K562 (cell line): ENCODE data around the gene PRDM8. TPM values are rescaled to one million over a fixed set of nuclear protein-coding genes. Genes with fewer than 3 reads are reported as not detected.
A peak's percentile ranks its signal among the peaks of the same experiment; 100 is the strongest.

ENCODE experiments used
- ATAC-seq: fragments of 200-7000 bp; cut with Tn5 transposase; 3 replicates; pipeline ENCODE4 v1.9.1; 2020; ENCODE audit warnings: moderate library complexity
- BruUV-seq: library from RNA; stranded (reverse); fragments of 400-500 nt; replicated peaks from 2 replicates; lab custom pipeline; 2021; lab: Mats Ljungman, UMichigan
- CTCF ChIA-PET: fragments of 300-600 bp; formaldehyde crosslinking; extraction: SDS; loops from one replicate; lab custom pipeline; 2021; ENCODE audit warnings: low intra/inter-chr PET ratio; lab: Yijun Ruan, JAX
- POLR2A ChIA-PET: fragments of 300-600, 350-650 bp; sonication (Branson Sonifier 250); formaldehyde crosslinking; extraction: SDS; loops from one replicate; lab custom pipeline; 2021; ENCODE audit warnings: antibody characterized with exemption, inconsistent platforms; lab: Yijun Ruan, JAX
- DNase-seq, 4 experiments: peaks; one replicate each; pipeline versions ENCODE4 v3.0.0 to v3.0.0-alpha.2; 2011 to 2018; ENCODE audit warnings: low spot score in 3 of 4, mixed read lengths in 3 of 4; ENCODE audit errors: extremely low read depth in 1 of 4
- FAIRE-seq: peaks from 2 replicates; lab custom pipeline; 2011; peaks lifted over from hg19 to GRCh38; lab: Jason Lieb, UNC
- H2AFZ ChIP-seq: 2 replicates; pipeline ENCODE4 v1.6.0; 2011; ENCODE audit warnings: low read depth, low read length, control low read depth, inconsistent platforms
- H3K27ac ChIP-seq: fragments of 200-600 bp; 3 replicates; pipeline ENCODE4 v1.8.0; 2011; ENCODE audit warnings: low read depth, mild to moderate bottlenecking, control low read depth, inconsistent platforms, low read length, moderate library complexity, mixed read lengths; ENCODE audit errors: extremely low read depth
- H3K27me3 ChIP-seq, 2 experiments: fragments of 300-600 bp in 1 of 2; 2 replicates in 1 of 2; 3 replicates in 1 of 2; pipeline versions ENCODE4 v1.6.0 to v1.8.0; 2011; ENCODE audit warnings: inconsistent platforms in 2 of 2, low read length in 2 of 2, mild to moderate bottlenecking in 1 of 2, mixed read lengths in 1 of 2, moderate library complexity in 1 of 2; ENCODE audit not compliant: control insufficient read depth in 2 of 2, insufficient read depth in 2 of 2
- H3K36me3 ChIP-seq: fragments of 300-600 bp; 3 replicates; pipeline ENCODE4 v1.8.0; 2011; ENCODE audit warnings: mild to moderate bottlenecking, low read length, inconsistent platforms; ENCODE audit not compliant: control insufficient read depth, insufficient read depth
- H3K4me1 ChIP-seq, 2 experiments: fragments of 200-600 bp in 1 of 2; replicated peaks in 1 of 2; 2 replicates in 1 of 2; 3 replicates in 1 of 2; pipeline versions ENCODE4 v1.5.1 to v1.8.0; 2011; ENCODE audit warnings: inconsistent platforms in 2 of 2, low read length in 2 of 2, mild to moderate bottlenecking in 1 of 2, mixed read lengths in 1 of 2, moderate library complexity in 1 of 2; ENCODE audit not compliant: control insufficient read depth in 2 of 2, insufficient read depth in 2 of 2
- H3K4me2 ChIP-seq: 2 replicates; pipeline ENCODE4 v1.6.1; 2011; ENCODE audit warnings: low read length, control low read depth, inconsistent platforms, mixed read lengths; ENCODE audit not compliant: insufficient read depth
- H3K4me3 ChIP-seq: fragments of 200-600 bp; sonication (generic), shearing (Covaris generic); 2 replicates; pipeline ENCODE4 v1.5.1; 2016; ENCODE audit warnings: control low read depth, inconsistent platforms
- H3K79me2 ChIP-seq: fragments of 200-600 bp; 3 replicates; pipeline ENCODE4 v1.8.0; 2011; ENCODE audit warnings: low read length, inconsistent platforms; ENCODE audit not compliant: control insufficient read depth, insufficient read depth
- H3K9ac ChIP-seq, 2 experiments: 2 replicates each; pipeline versions ENCODE4 v1.6.0 to v1.6.1; 2011; ENCODE audit warnings: low read depth in 2 of 2, low read length in 2 of 2, control low read depth in 1 of 2, inconsistent platforms in 1 of 2, mild to moderate bottlenecking in 1 of 2, mixed read lengths in 1 of 2; ENCODE audit not compliant: insufficient read depth in 1 of 2
- H3K9me1 ChIP-seq: one replicate; pipeline ENCODE4 v1.6.0; 2011; ENCODE audit warnings: inconsistent platforms, mild to moderate bottlenecking, low read length, moderate library complexity; ENCODE audit not compliant: control insufficient read depth, insufficient read depth
- H3K9me3 ChIP-seq: replicated peaks from 2 replicates; pipeline ENCODE4 v1.5.1; 2011; ENCODE audit warnings: low read depth, low read length, inconsistent platforms; ENCODE audit not compliant: control insufficient read depth, insufficient read depth
- H4K20me1 ChIP-seq: replicated peaks from 2 replicates; pipeline ENCODE4 v1.6.1; 2011; ENCODE audit warnings: low read length, inconsistent platforms, mixed read lengths; ENCODE audit not compliant: control insufficient read depth, insufficient read depth
- CAMTA2 ChIP-seq: fragments of 250-450 bp; sonication (Bioruptor Pico); conservative IDR thresholded peaks from 2 replicates; pipeline ENCODE4 v1.5.1; 2022
- ELF2 ChIP-seq: fragments of 250-450 bp; sonication (Bioruptor Pico); IDR thresholded peaks from 2 replicates; pipeline ENCODE4 v1.5.0; 2021; ENCODE audit warnings: mild to moderate bottlenecking
- EP400 ChIP-seq: fragments of 450-650 bp; IDR thresholded peaks from 2 replicates; pipeline ENCODE4 v1.6.1; 2017; ENCODE audit warnings: antibody characterized with exemption, mild to moderate bottlenecking, moderate library complexity
- HDAC8 ChIP-seq: fragments of 450-650 bp; IDR thresholded peaks from 2 replicates; pipeline ENCODE4 v1.6.1; 2016; ENCODE audit warnings: mild to moderate bottlenecking, missing genetic modification characterization, moderate library complexity, missing compliant biosample characterization
- IRF2 ChIP-seq: sonication (generic); formaldehyde crosslinking; IDR thresholded peaks from 2 replicates; pipeline ENCODE4 v1.8.1; 2022; ENCODE audit warnings: mild to moderate bottlenecking, missing genetic modification reagents
- JUN ChIP-seq, 2 experiments: sonication (generic) in 1 of 2; formaldehyde crosslinking in 1 of 2; IDR thresholded peaks; 2 replicates each; pipeline versions ENCODE4 v1.6.1 to v1.8.0; 2012 to 2022; ENCODE audit warnings: borderline replicate concordance in 2 of 2, mild to moderate bottlenecking in 2 of 2, improper control_type of control experiment in 1 of 2, low read depth in 1 of 2, low read length in 1 of 2, missing genetic modification reagents in 1 of 2
- KLF16 ChIP-seq: IDR thresholded peaks from 2 replicates; pipeline ENCODE4 v1.6.1; 2016; ENCODE audit warnings: antibody characterized with exemption
- RAD51 ChIP-seq: fragments of 450-650 bp; IDR thresholded peaks from 2 replicates; pipeline ENCODE4 v1.7.1; 2016; ENCODE audit warnings: low read depth, mild to moderate bottlenecking, borderline replicate concordance
- SP2 ChIP-seq: IDR thresholded peaks from 2 replicates; pipeline ENCODE4 v1.6.1; 2011; ENCODE audit warnings: mild to moderate bottlenecking, low read depth, low read length, moderate library complexity; ENCODE audit not compliant: poor library complexity, severe bottlenecking; ENCODE audit errors: extremely low read depth
- TAF9B ChIP-seq: fragments of 450-650 bp; IDR thresholded peaks from 2 replicates; pipeline ENCODE4 v1.6.1; 2018; ENCODE audit warnings: mild to moderate bottlenecking; ENCODE audit not compliant: partially characterized antibody
- TCF7 ChIP-seq: sonication (generic); IDR thresholded peaks from 2 replicates; pipeline ENCODE4 v1.6.1; 2016; ENCODE audit warnings: antibody characterized with exemption, borderline replicate concordance
- ZNF146 ChIP-seq: IDR thresholded peaks from one replicate; pipeline ENCODE4 v1.6.1; 2018; ENCODE audit warnings: missing compliant biosample characterization; ENCODE audit not compliant: unreplicated experiment
- ZNF175 ChIP-seq: fragments of 200-800 bp; sonication (Bioruptor generic); IDR thresholded peaks from 2 replicates; pipeline ENCODE4 v1.6.1; 2016; ENCODE audit warnings: low read depth, mild to moderate bottlenecking, missing genetic modification characterization, missing compliant biosample characterization
- WGBS: fragments of 100-300 bp; shearing (Covaris generic); methylation state at CpG from one replicate; pipeline ENCODE4 v1.1.6; 2016; ENCODE audit warnings: low coverage, mixed read lengths; ENCODE audit not compliant: insufficient coverage; ENCODE audit errors: missing lambda C conversion rate; 5-methylcytosine and 5-hydroxymethylcytosine counted together
- in situ Hi-C: fragments of 300-500 bp; cut with MboI; formaldehyde crosslinking; loops from 4 replicates; pipeline ENCODE4 v1.15.0; 2018; ENCODE audit warnings: inconsistent platforms, mixed read lengths
- intact Hi-C: fragments of 100-400 bp; cut with micrococcal nuclease; formaldehyde crosslinking; loops from 2 replicates; pipeline ENCODE4 v1.14.2; 2022
- polyA plus RNA-seq, 8 experiments: library from polyadenylated mRNA; depleted of rRNA in 4 of 8; stranded (reverse) in 5 of 8; unstranded in 3 of 8; fragments of >200 nt; fragmentation: Nextera tagmentation in 2 of 8; fragmentation: Illumina TruSeq in 1 of 8; extraction: Ambion mirVana in 2 of 8; extraction: Trizol in 1 of 8; gene quantifications; 2 replicates each; pipeline versions ENCODE4 v1.2.1 to v1.2.3, GENCODE V29; 2011 to 2014; ENCODE audit warnings: inconsistent platforms in 1 of 8, missing spikeins in 1 of 8
- total RNA-seq, 7 experiments: library from RNA; depleted of rRNA in 6 of 7; stranded (reverse); fragments of >200 nt in 6 of 7; fragmentation: Illumina TruSeq in 2 of 7; extraction: Trizol in 2 of 7; gene quantifications; 2 replicates each; pipeline versions ENCODE4 v1.2.1 to v1.2.3, GENCODE V29; 2011 to 2021; ENCODE audit warnings: low replicate concordance in 1 of 7
- TF ChIP-seq, protein P1 (sequence below): fragments of 250-450 bp; sonication (Bioruptor Pico); IDR thresholded peaks from 2 replicates; pipeline ENCODE4 v1.8.0; 2021; ENCODE audit warnings: mild to moderate bottlenecking, moderate library complexity
- TF ChIP-seq, protein P2 (sequence below): fragments of 450-650 bp; formaldehyde crosslinking; IDR thresholded peaks from 2 replicates; pipeline ENCODE4 v1.4.0; 2022; ENCODE audit warnings: missing genetic modification characterization
- TF ChIP-seq, protein P3 (sequence below), 2 experiments: fragments of 150-350 bp in 1 of 2; IDR thresholded peaks; 2 replicates each; pipeline ENCODE4 v1.6.1; 2012 to 2016; ENCODE audit warnings: low read depth in 2 of 2, low read length in 2 of 2, mild to moderate bottlenecking in 1 of 2, moderate library complexity in 1 of 2

The PRDM8 gene
- total and polyA plus RNA-seq, 9 of the 15 experiments (the other 6 are each of a cell fraction or from before 2014, with no cell fraction given) = 0.40 TPM; not detected in 8

- BruUV-seq = no TSS peak
- in situ Hi-C loops = no loop called here
- intact Hi-C loops = no loop called here
- CTCF ChIA-PET = no interaction called here
- H3K36me3 ChIP-seq = no peaks in the 10 kb centered on the region
- no peak overlapping the region for H3K27ac ChIP-seq
- no peaks in the 10 kb centered on the region for H4K20me1 ChIP-seq
- 85% methylated on average over 3 of the region's 3 CpGs for WGBS
- no peak; the same call in 2 of the 3 replicates for ATAC-seq
- H3K9ac ChIP-seq = no peak overlapping the region
- no peaks in the 10 kb centered on the region for H3K9me1 ChIP-seq
- FAIRE-seq = peak; percentile 29
- no peak for DNase-seq
- no peaks in the 10 kb centered on the region for H3K79me2 ChIP-seq
- POLR2A ChIA-PET = no interaction called here
- H3K4me3 ChIP-seq = no peak overlapping the region
- no peaks in the 10 kb centered on the region for H3K27me3 ChIP-seq
- peak overlapping the region; percentile 49 for H2AFZ ChIP-seq
- H3K4me2 ChIP-seq = no peak overlapping the region
- no peaks in the 10 kb centered on the region for H3K9me3 ChIP-seq
- H3K4me1 ChIP-seq = peaks cover 0 to 2% of the 10 kb centered on the region in 2 experiments; a peak in 2 of 5 replicates
- no peak for TF ChIP-seq IRF2 (CRISPR knock-in tag)
- TF ChIP-seq KLF16 = no peak
- TF ChIP-seq CAMTA2 (CRISPR knock-in tag) = no peak
- no peak for TF ChIP-seq EP400
- no peak for TF ChIP-seq SP2
- TF ChIP-seq HDAC8 (tag) = no peak
- TF ChIP-seq, protein P1, sequence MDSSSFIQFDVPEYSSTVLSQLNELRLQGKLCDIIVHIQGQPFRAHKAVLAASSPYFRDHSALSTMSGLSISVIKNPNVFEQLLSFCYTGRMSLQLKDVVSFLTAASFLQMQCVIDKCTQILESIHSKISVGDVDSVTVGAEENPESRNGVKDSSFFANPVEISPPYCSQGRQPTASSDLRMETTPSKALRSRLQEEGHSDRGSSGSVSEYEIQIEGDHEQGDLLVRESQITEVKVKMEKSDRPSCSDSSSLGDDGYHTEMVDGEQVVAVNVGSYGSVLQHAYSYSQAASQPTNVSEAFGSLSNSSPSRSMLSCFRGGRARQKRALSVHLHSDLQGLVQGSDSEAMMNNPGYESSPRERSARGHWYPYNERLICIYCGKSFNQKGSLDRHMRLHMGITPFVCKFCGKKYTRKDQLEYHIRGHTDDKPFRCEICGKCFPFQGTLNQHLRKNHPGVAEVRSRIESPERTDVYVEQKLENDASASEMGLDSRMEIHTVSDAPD (CRISPR knock-in tag) = no peak
- TF ChIP-seq, protein P2, sequence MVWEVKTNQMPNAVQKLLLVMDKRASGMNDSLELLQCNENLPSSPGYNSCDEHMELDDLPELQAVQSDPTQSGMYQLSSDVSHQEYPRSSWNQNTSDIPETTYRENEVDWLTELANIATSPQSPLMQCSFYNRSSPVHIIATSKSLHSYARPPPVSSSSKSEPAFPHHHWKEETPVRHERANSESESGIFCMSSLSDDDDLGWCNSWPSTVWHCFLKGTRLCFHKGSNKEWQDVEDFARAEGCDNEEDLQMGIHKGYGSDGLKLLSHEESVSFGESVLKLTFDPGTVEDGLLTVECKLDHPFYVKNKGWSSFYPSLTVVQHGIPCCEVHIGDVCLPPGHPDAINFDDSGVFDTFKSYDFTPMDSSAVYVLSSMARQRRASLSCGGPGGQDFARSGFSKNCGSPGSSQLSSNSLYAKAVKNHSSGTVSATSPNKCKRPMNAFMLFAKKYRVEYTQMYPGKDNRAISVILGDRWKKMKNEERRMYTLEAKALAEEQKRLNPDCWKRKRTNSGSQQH (CRISPR knock-in tag) = no peak
- TF ChIP-seq ZNF175 = no peak
- TF ChIP-seq, protein P3, sequence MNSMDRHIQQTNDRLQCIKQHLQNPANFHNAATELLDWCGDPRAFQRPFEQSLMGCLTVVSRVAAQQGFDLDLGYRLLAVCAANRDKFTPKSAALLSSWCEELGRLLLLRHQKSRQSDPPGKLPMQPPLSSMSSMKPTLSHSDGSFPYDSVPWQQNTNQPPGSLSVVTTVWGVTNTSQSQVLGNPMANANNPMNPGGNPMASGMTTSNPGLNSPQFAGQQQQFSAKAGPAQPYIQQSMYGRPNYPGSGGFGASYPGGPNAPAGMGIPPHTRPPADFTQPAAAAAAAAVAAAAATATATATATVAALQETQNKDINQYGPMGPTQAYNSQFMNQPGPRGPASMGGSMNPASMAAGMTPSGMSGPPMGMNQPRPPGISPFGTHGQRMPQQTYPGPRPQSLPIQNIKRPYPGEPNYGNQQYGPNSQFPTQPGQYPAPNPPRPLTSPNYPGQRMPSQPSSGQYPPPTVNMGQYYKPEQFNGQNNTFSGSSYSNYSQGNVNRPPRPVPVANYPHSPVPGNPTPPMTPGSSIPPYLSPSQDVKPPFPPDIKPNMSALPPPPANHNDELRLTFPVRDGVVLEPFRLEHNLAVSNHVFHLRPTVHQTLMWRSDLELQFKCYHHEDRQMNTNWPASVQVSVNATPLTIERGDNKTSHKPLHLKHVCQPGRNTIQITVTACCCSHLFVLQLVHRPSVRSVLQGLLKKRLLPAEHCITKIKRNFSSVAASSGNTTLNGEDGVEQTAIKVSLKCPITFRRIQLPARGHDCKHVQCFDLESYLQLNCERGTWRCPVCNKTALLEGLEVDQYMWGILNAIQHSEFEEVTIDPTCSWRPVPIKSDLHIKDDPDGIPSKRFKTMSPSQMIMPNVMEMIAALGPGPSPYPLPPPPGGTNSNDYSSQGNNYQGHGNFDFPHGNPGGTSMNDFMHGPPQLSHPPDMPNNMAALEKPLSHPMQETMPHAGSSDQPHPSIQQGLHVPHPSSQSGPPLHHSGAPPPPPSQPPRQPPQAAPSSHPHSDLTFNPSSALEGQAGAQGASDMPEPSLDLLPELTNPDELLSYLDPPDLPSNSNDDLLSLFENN (IDR thresholded peaks at IDR 0.05; ENCODE audit: low read depth in 2 of 2, low read length in 2 of 2) = no peak
- no peak for TF ChIP-seq TCF7
- no peak for TF ChIP-seq ELF2
- TF ChIP-seq ZNF146 = no peak
- TF ChIP-seq RAD51 = no peak
- no peak for TF ChIP-seq JUN (IDR thresholded peaks at IDR 0.05; ENCODE audit: borderline replicate concordance, low read depth, low read length)
- TF ChIP-seq JUN (CRISPR knock-in tag; IDR thresholded peaks at IDR 0.05; ENCODE audit: borderline replicate concordance) = no peak
- no peak for TF ChIP-seq TAF9B
Observed at GRCh38 chr4:80239480-80240150, 42.3 kb downstream of the PRDM8 start.
